NOMO-1 treated with DMSO at 0.1 percent for 48 hours (cell line): Measurements from ENCODE around the gene BCS1L.

Experiments
- DNase-seq: peaks from one replicate; lab custom pipeline; 2025; ENCODE audit not compliant: unreplicated experiment; lab: John Stamatoyannopoulos, UW

BCS1L gene

GRCh38 chr2:218711550-218711929 is 52.1 kb downstream of the BCS1L start:
- DNase-seq = no peak
